Renal cortex interstitium (tissue), 11 donors: ENCODE measurements around the gene USP47. TPM values are rescaled to one million over a fixed set of nuclear protein-coding genes. Genes with fewer than 3 reads are reported as not detected.

Experiments used
- DNase-seq, 11 donors: peaks; one replicate each; pipeline ENCODE4 v3.0.0-alpha.2; 2013; ENCODE audit warnings: low read depth in 9 of 11, low spot score in 4 of 11; ENCODE audit errors: extremely low read depth in 1 of 11
- polyA plus RNA-seq, 3 donors: library from polyadenylated mRNA; unstranded; fragments of 120-200 nt; gene quantifications; one replicate each; pipeline ENCODE4 v1.2.1, GENCODE V29; 2013; ENCODE audit not compliant: insufficient read length in 3 of 3

The USP47 gene
- polyA plus RNA-seq, 3 donors = 79.7 to 94.1 (median 91.5) TPM

- no peak for DNase-seq
These were observed 159.4 kb downstream of the USP47 start for GRCh38 chr11:12001186-12001585.

GRCh38 chr11:12003336-12003735, 161.6 kb downstream of the USP47 start:
- DNase-seq = no peak

- no peak for DNase-seq
These were observed 162.0 kb downstream of the USP47 start for GRCh38 chr11:12003815-12004214.

- DNase-seq = no peak
These were observed 163.3 kb downstream of the USP47 start for GRCh38 chr11:12005061-12005460.

- no peak for DNase-seq
These were observed 163.7 kb downstream of the USP47 start for GRCh38 chr11:12005476-12005875.

- DNase-seq = no peak
These were observed 164.9 kb downstream of the USP47 start for GRCh38 chr11:12006552-12007229.

- no peak for DNase-seq
These were observed 165.4 kb downstream of the USP47 start for GRCh38 chr11:12007230-12007593.

- peak in 1 of 11 donors; percentile 9 for DNase-seq
These were observed 166.3 kb downstream of the USP47 start, which contains the start of gene DKK3 for GRCh38 chr11:12007769-12008737. TSS of gene DKK3 (minus strand) at chr11:12008626. CDS start at chr11:12008582, 44 bp downstream.

Other genes starting within 250 kb of the USP47 start
- 10 to 100 TPM; 19.8 to 28.0 (median 23.6) TPM for gene GALNT18, start 220.0 kb upstream of the USP47 start, polyA plus RNA-seq
- 10 to 100 TPM; 49.7 to 72.3 (median 66.7) TPM for gene DKK3, start 166.7 kb downstream of the USP47 start, polyA plus RNA-seq